Measurements from ENCODE around the gene KLF15.

KLF15 gene

GRCh38 chr3:126347543-126348161 is 9.6 kb downstream of the KLF15 start:
- Mint-ChIP-seq H3K27me3 (no peaks in the 10 kb centered on the region), H3K27ac (no peak overlapping the region), H3K4me3 (no peak overlapping the region), H3K4me1 (no peaks in the 10 kb centered on the region), H3K36me3 (no peaks in the 10 kb centered on the region), H3K9me3 (no peaks in the 10 kb centered on the region)

DNA sequence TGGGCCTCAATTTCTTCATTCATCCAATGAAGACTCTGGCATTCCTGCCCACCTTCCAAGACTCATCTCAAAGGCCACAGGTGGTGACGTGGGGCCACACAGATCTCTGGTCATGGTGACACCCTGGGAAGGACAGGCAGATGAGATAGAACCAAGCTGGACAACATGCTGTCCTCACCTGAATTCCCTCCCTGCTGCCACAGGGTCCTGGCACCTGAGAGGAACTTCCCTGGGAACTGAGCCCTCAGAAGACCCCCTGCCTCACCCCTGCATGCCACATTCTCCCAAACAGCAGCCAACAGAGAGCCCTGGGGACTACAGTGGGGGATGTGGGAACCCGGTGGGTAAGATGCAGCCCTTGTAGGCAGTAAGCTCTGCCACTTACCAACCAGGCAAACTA is 10.7 kb downstream of the KLF15 start:
- H3K4me3 Mint-ChIP-seq: no peak overlapping the region
- no peaks in the 10 kb centered on the region for H3K36me3 Mint-ChIP-seq
- no peaks in the 10 kb centered on the region for H3K9me3 Mint-ChIP-seq
- no peak overlapping the region for H3K27ac Mint-ChIP-seq
- no peaks in the 10 kb centered on the region for H3K4me1 Mint-ChIP-seq
- no peaks in the 10 kb centered on the region for H3K27me3 Mint-ChIP-seq

DNA sequence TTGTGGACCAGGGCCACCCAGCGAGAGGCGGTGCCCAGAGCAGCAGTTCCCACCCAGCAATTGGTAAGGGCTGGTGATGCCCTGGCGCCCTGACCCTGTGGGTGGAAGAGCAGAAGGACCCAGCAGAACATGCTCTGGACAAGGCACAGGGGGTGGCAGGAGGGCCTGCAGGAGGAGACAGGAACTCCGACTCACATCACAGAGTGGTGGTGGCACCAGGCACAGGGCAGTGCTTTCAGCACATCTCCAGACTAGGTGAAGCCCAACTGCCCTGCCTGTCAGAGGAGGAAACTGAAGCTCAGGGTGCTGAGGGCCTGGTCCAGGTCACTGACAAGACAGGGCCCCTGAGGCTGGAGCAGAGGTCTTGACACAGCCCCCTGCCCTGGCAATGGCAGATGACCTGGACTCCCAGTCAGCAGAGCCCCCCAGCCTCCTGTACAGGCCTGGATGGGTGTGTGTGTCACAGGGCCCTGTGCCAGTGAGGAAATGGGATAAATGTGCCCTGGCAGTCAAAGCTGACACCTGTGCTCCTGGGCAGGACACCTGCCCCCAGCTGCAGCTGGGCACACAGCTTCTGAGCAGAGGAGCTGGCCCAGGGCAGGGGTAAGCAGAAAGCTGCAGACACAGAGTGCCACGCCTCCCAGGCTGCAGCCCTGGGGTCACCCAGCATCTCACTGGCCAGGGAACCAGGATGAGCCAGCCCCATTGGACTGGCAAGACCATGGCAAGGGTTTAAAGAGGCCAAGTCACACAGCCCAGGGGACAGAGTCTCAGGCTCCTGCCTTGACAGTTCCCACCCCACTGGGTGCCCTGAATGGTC is 11.4 kb downstream of the KLF15 start:
- no peaks in the 10 kb centered on the region for H3K27me3 Mint-ChIP-seq
- no peaks in the 10 kb centered on the region for H3K4me1 Mint-ChIP-seq
- H3K9me3 Mint-ChIP-seq: no peaks in the 10 kb centered on the region
- H3K4me3 Mint-ChIP-seq: no peak overlapping the region
- no peaks in the 10 kb centered on the region for H3K36me3 Mint-ChIP-seq
- H3K27ac Mint-ChIP-seq: no peak overlapping the region

DNA sequence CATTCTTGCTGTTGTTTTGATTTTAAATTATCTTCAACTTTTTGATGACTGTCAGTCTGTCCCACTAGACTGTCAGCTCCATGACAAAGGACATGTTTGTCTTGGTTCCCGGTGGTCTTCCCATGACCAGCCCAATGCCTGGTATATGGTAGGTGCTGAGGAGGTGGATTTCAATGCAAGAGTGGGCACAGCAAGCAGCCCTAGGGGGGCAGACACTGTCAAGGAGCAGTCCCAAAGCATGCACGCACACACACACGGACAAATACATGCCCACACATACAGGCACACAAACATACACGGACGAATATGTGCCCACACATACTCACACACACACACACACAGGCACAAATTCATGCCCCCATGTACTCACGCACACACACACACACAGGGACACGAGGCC is 12.0 kb downstream of the KLF15 start:
- Mint-ChIP-seq H3K27ac (no peak overlapping the region), H3K4me3 (no peak overlapping the region), H3K36me3 (no peaks in the 10 kb centered on the region), H3K27me3 (no peaks in the 10 kb centered on the region), H3K4me1 (no peaks in the 10 kb centered on the region), H3K9me3 (no peaks in the 10 kb centered on the region)

- no peak overlapping the region for H3K27ac Mint-ChIP-seq
- H3K4me1 Mint-ChIP-seq: no peaks in the 10 kb centered on the region
Measured at GRCh38 chr3:126344380-126345041, 12.7 kb downstream of the KLF15 start.

GRCh38 chr3:126343649-126344035 is 13.6 kb downstream of the KLF15 start:
- Mint-ChIP-seq H3K4me1 (no peaks in the 10 kb centered on the region), H3K36me3 (no peaks in the 10 kb centered on the region), H3K4me3 (no peak overlapping the region), H3K9me3 (no peaks in the 10 kb centered on the region), H3K27ac (no peak overlapping the region), H3K27me3 (peaks cover 2% of the 10 kb centered on the region)

More at GRCh38 chr3:126344380-126345041, 12.7 kb downstream of the KLF15 start:
- Mint-ChIP-seq H3K27me3 (no peaks in the 10 kb centered on the region), H3K4me3 (no peak overlapping the region), H3K9me3 (no peaks in the 10 kb centered on the region), H3K36me3 (no peaks in the 10 kb centered on the region)

DNA sequence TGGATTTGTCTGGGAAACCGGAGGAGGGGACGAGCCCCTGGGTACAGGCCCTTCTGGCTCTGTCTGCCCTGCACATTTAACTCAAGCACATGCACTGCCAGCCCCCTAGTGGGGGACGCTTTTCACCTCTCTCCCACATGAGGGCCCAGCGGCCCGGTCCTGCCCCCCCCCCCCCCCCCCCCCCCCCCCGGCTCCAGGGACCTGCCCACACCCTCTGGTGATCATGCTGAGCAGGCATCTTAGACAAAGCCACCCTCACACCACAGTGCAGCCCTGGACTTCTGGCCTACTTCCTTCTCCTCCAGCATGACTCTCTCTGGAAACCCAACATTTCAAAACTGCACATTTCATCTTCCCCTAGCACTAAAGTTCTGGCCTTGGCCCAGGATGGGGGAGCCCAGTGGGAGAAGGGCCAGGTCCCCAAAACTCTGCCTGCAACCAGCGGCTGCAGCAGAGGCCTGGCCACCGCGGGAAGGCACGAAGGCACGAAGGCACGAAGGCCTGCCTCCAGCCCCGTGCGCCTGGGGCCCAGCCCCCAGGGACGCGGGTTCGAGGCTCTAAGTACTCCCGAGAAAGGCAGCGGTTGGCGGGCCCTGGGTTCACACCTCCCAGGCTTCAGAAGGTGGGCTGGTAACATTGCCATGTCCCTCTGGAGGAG is 14.1 kb downstream of the KLF15 start:
- no peak overlapping the region for H3K4me3 Mint-ChIP-seq
- H3K36me3 Mint-ChIP-seq: no peaks in the 10 kb centered on the region
- H3K27me3 Mint-ChIP-seq: peaks cover 2% of the 10 kb centered on the region
- H3K9me3 Mint-ChIP-seq: no peaks in the 10 kb centered on the region
- no peak overlapping the region for H3K27ac Mint-ChIP-seq
- H3K4me1 Mint-ChIP-seq: no peaks in the 10 kb centered on the region

GRCh38 chr3:126342211-126342610 is 15.0 kb downstream of the KLF15 start:
- no peak overlapping the region for H3K4me3 Mint-ChIP-seq
- no peaks in the 10 kb centered on the region for H3K9me3 Mint-ChIP-seq
- no peaks in the 10 kb centered on the region for H3K36me3 Mint-ChIP-seq
- H3K4me1 Mint-ChIP-seq: no peaks in the 10 kb centered on the region
- peaks cover 2% of the 10 kb centered on the region for H3K27me3 Mint-ChIP-seq
- no peak overlapping the region for H3K27ac Mint-ChIP-seq

- Mint-ChIP-seq H3K36me3 (no peaks in the 10 kb centered on the region), H3K4me3 (no peak overlapping the region), H3K27ac (no peak overlapping the region), H3K27me3 (peaks cover 2% of the 10 kb centered on the region), H3K4me1 (no peaks in the 10 kb centered on the region), H3K9me3 (no peaks in the 10 kb centered on the region)
Measured at GRCh38 chr3:126341755-126342150, 15.5 kb downstream of the KLF15 start.

DNA sequence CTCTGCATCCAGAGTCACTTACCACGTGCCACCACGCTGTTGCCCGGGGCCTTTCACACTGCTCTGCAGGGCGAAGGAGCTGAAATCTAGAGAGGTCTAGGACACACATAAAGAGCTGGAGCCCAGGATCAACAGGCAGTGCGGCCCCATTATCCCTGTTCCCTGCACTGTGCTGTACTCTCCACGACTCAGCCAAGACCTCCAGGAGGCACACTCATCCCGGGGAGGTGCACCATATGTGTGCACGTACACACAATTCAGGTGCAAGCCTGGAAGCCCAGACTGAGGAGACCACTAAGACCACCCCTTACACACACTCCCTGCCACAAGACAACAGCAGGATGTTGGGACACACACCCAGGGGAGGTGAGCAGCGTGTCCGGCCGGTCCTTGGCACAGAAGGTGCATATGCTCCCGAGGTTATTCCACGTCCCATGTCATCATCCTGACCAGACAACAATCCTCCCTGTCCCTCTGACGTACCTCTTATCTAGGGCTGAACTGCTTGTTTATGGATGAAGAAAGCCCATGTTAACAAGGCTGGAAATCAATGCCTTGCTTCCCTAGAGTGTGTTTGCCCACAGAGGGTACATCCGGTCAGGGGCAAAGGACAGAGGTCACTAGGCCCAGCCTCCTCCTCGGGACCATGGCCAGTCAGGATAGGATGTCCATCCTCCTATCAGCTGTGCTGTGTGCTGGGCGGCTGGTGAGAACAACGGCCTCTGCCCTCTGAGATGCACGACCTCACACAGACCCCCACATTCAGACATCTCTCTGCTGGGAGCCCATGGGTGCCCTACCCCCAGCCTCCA is 16.1 kb downstream of the KLF15 start:
- Mint-ChIP-seq H3K4me1 (no peaks in the 10 kb centered on the region), H3K4me3 (no peak overlapping the region), H3K36me3 (no peaks in the 10 kb centered on the region), H3K27ac (no peak overlapping the region), H3K27me3 (peaks cover 2% of the 10 kb centered on the region), H3K9me3 (no peaks in the 10 kb centered on the region)

- peaks cover 2% of the 10 kb centered on the region for H3K27me3 Mint-ChIP-seq
- no peak overlapping the region for H3K27ac Mint-ChIP-seq
- H3K36me3 Mint-ChIP-seq: no peaks in the 10 kb centered on the region
- no peaks in the 10 kb centered on the region for H3K9me3 Mint-ChIP-seq
- H3K4me1 Mint-ChIP-seq: no peaks in the 10 kb centered on the region
- H3K4me3 Mint-ChIP-seq: no peak overlapping the region
Measured at GRCh38 chr3:126340596-126340942, 16.6 kb downstream of the KLF15 start.

DNA sequence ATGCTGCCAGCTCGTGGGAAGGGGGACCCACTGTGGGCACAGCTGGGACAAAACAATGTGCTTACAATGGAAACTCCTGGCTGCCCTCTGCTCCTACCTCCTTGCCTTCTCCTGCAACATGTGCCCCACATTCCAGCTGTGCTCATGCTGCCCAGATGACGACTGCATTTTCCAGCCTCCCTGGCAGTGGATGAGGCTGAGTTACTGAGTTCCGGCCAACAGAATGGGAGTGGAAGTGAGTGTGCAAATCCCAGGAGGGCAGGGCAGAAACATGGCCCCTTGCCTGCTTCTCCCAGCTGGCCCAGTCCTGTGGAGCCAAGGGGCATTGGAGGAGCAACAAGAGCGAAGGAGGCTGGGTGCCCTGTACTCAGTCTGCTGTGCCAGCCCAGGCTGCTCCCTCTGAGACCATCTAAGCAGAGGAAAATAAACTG is 17.1 kb downstream of the KLF15 start:
- Mint-ChIP-seq H3K27me3 (peaks cover 2% of the 10 kb centered on the region), H3K4me3 (no peak overlapping the region), H3K4me1 (no peaks in the 10 kb centered on the region), H3K27ac (no peak overlapping the region), H3K9me3 (no peaks in the 10 kb centered on the region), H3K36me3 (no peaks in the 10 kb centered on the region)

- no peaks in the 10 kb centered on the region for H3K36me3 Mint-ChIP-seq
- H3K27me3 Mint-ChIP-seq: peaks cover 2% of the 10 kb centered on the region
- H3K27ac Mint-ChIP-seq: no peak overlapping the region
- no peak overlapping the region for H3K4me3 Mint-ChIP-seq
- no peaks in the 10 kb centered on the region for H3K4me1 Mint-ChIP-seq
- no peaks in the 10 kb centered on the region for H3K9me3 Mint-ChIP-seq
Measured at GRCh38 chr3:126339466-126339865, 17.7 kb downstream of the KLF15 start.

DNA sequence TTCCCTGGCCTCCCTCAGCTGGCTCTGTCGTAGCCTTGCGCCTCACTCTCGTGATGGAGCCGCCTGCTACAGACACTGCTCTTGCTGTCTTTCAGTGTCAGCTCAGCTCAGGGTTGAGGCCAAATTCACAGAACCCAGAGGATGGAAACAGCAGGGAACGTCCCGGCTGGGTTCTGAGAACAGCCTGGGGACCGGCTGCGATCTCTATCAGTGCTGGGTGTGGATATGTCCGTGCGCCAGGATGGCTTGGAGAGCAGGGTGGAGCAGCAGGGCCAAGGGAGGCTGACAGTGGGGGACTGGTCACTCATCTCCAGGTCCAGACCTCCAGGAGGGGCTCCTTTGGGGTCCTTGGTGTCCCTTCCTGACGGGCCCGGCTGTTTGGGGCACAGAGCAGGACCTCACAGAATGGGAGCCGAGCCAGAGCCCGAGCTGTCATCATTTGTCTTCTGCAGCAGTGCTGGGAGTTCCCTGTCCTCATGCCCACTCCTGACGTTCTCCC is 18.4 kb downstream of the KLF15 start:
- no peak overlapping the region for H3K27ac Mint-ChIP-seq
- peaks cover 2% of the 10 kb centered on the region for H3K27me3 Mint-ChIP-seq
- no peak overlapping the region for H3K4me3 Mint-ChIP-seq
- no peaks in the 10 kb centered on the region for H3K36me3 Mint-ChIP-seq
- H3K9me3 Mint-ChIP-seq: no peaks in the 10 kb centered on the region
- no peaks in the 10 kb centered on the region for H3K4me1 Mint-ChIP-seq

All from activated naive CD4-positive, alpha-beta T cell treated with anti-CD3 and anti-CD28 coated beads, Interleukin-2, amount 50 U/mL, for 24 hours (primary cell).